HEK293T (cell line): Measurements from ENCODE around the gene DUS1L.

Source experiments
- ARNT ChIP-seq: fragments of 450-650 bp; IDR thresholded peaks from 2 replicates; pipeline ENCODE4 v1.6.1; 2017; ENCODE audit warnings: mild to moderate bottlenecking
- BHLHE40 ChIP-seq: fragments of 450-650 bp; IDR thresholded peaks from 2 replicates; pipeline ENCODE4 v1.6.1; 2016; ENCODE audit warnings: mild to moderate bottlenecking, moderate library complexity, borderline replicate concordance
- CTBP1 ChIP-seq: fragments of 450-650 bp; IDR thresholded peaks from 2 replicates; pipeline ENCODE4 v1.6.1; 2016; ENCODE audit warnings: borderline replicate concordance
- ELF4 ChIP-seq: fragments of 450-650 bp; IDR thresholded peaks from 2 replicates; pipeline ENCODE4 v1.6.1; 2017; ENCODE audit warnings: antibody characterized with exemption
- FOXA1 ChIP-seq: fragments of 450-650 bp; IDR thresholded peaks from 2 replicates; pipeline ENCODE4 v1.6.1; 2016; ENCODE audit warnings: mild to moderate bottlenecking
- FOXK2 ChIP-seq: fragments of 450-650 bp; IDR thresholded peaks from 2 replicates; pipeline ENCODE4 v1.6.1; 2016; ENCODE audit warnings: mild to moderate bottlenecking
- FOXM1 ChIP-seq: fragments of 450-650 bp; IDR thresholded peaks from 2 replicates; pipeline ENCODE4 v1.6.1; 2017; ENCODE audit warnings: mild to moderate bottlenecking, borderline replicate concordance
- LEF1 ChIP-seq: fragments of 450-650 bp; IDR thresholded peaks from 2 replicates; pipeline ENCODE4 v1.6.1; 2017; ENCODE audit warnings: mild to moderate bottlenecking, borderline replicate concordance
- NFRKB ChIP-seq: fragments of 450-650 bp; IDR thresholded peaks from 2 replicates; pipeline ENCODE4 v1.6.1; 2016; ENCODE audit warnings: mild to moderate bottlenecking, moderate library complexity
- SP1 ChIP-seq: fragments of 450-650 bp; IDR thresholded peaks from 2 replicates; pipeline ENCODE4 v1.6.1; 2017
- SUZ12 ChIP-seq: fragments of 450-650 bp; IDR thresholded peaks from 2 replicates; pipeline ENCODE4 v1.6.1; 2016; ENCODE audit warnings: mild to moderate bottlenecking
- TARDBP ChIP-seq: fragments of 450-650 bp; IDR thresholded peaks from 2 replicates; pipeline ENCODE4 v1.6.1; 2016
- ZNF384 ChIP-seq: fragments of 450-650 bp; IDR thresholded peaks from 2 replicates; pipeline ENCODE4 v1.6.1; 2016

GRCh38 chr17:82052638-82053059 is 13.0 kb downstream of the DUS1L start:
- TF ChIP-seq FOXA1 = no peak
- TF ChIP-seq SUZ12 = no peak
- no peak for TF ChIP-seq ELF4
- no peak for TF ChIP-seq SP1
- no peak for TF ChIP-seq FOXK2
- TF ChIP-seq TARDBP = no peak
- no peak for TF ChIP-seq CTBP1
- no peak for TF ChIP-seq FOXM1
- no peak for TF ChIP-seq ZNF384
- TF ChIP-seq BHLHE40 = no peak
- no peak for TF ChIP-seq ARNT
- no peak for TF ChIP-seq NFRKB
- no peak for TF ChIP-seq LEF1
